HFF-Myc (cell line): ENCODE results near the gene MAN2A1.

Experiments
- DNase-seq: peaks from one replicate; pipeline ENCODE4 v3.0.0-alpha.2; 2011; ENCODE audit warnings: low read depth; ENCODE audit errors: extremely low read depth
- H3K4me3 ChIP-seq: replicated peaks from 2 replicates; pipeline ENCODE4 v1.5.1; 2011; ENCODE audit warnings: low read depth, mild to moderate bottlenecking, control low read depth, low read length
- TF ChIP-seq, protein P1 (sequence below): IDR thresholded peaks from 2 replicates; pipeline ENCODE4 v1.5.1; 2012; ENCODE audit warnings: mild to moderate bottlenecking, low read depth, low read length, control low read depth; ENCODE audit errors: missing control alignments

MAN2A1 gene

DNA sequence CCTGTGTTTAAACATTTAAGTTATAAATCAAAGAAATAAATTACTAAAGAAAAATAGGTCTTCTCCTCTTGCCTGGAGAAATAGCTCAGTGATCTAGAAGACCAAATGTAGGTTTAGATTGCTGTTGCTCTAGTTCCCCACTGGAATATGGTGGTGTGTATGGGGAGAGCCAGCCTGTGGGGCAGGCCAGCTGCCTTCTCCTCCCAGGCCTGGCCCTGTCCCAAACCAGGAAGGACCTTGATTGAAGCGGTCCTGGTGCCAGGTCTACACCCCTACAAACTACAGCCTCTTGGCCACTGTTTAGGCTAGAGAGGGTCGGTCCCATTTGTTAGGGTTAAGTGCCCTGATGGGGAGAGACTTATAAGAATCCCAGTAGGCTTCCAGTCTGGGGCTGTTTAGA, 35.4 kb downstream of the MAN2A1 start:
- H3K4me3 ChIP-seq: no peak overlapping the region
- TF ChIP-seq, protein P1, sequence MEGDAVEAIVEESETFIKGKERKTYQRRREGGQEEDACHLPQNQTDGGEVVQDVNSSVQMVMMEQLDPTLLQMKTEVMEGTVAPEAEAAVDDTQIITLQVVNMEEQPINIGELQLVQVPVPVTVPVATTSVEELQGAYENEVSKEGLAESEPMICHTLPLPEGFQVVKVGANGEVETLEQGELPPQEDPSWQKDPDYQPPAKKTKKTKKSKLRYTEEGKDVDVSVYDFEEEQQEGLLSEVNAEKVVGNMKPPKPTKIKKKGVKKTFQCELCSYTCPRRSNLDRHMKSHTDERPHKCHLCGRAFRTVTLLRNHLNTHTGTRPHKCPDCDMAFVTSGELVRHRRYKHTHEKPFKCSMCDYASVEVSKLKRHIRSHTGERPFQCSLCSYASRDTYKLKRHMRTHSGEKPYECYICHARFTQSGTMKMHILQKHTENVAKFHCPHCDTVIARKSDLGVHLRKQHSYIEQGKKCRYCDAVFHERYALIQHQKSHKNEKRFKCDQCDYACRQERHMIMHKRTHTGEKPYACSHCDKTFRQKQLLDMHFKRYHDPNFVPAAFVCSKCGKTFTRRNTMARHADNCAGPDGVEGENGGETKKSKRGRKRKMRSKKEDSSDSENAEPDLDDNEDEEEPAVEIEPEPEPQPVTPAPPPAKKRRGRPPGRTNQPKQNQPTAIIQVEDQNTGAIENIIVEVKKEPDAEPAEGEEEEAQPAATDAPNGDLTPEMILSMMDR: no peak
- DNase-seq: no peak

DNA sequence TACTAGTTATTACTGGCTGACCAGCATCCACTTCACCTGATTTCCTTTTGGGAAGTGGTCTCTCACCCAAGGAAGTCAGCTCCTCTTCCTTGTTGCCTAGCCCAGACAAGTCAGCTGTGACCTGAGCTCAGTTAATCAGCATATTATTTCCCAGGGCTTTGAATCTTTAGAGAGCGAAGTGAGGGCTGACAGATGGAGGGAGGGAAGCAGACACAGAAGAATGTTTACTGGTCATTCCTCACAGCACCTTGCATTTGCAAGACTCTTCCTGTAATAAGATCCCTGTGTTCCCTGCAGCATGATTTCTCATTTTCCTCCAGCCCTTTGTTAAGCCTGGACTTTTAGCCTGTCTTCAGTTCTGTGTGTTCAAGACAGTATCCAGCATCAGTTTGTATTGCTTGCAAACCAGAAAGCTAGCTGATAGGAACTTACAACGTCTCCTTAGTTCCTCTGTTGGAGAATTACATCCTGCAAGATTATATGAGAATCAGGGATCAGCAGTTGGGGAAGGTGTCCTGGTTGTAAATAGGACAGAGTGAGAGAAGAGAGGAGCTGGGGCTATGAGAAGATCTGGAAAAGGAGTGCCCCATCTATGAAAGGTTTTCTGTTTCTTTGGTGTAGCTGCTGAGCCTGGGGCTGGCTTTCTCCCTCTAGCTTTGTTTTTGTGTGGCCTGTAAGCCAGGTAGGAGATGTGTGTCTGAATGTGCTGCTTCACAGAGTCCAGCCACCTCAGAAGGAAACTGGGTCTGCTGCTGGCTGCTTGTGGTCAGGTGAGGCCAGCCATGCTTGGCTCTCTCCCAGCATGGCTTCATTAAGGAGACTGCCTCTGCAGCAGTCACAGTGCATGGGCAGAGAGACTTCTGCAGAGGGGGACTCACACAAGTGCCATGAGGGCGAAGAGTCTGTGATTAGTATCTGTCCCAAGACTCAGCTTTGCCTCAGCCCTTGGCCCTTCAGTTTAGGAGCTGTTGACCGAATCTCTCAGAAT, 50.3 kb downstream of the MAN2A1 start:
- TF ChIP-seq, protein P1: no peak
- peak; percentile 43 for DNase-seq
- H3K4me3 ChIP-seq: no peak overlapping the region

DNA sequence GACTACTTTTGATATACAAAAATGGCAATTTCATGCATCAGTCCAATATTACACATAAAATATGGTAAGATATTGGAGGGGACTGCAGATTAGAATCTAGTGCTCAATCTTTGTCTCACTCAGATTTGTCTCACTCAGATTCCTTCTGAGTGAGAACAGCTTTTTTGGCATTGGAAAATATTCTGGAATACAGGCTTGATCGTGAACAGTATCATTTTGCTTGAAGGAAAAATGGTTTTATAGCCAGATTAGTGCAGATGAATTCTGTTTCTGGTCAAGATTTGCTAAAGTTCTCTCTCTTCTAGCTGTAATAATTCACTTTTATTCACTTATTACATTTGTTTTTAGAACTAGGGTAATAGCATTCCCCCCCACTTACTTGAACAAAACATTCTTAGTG, 51.2 kb downstream of the MAN2A1 start:
- H3K4me3 ChIP-seq: no peak overlapping the region
- DNase-seq: no peak
- TF ChIP-seq, protein P1: no peak

DNA sequence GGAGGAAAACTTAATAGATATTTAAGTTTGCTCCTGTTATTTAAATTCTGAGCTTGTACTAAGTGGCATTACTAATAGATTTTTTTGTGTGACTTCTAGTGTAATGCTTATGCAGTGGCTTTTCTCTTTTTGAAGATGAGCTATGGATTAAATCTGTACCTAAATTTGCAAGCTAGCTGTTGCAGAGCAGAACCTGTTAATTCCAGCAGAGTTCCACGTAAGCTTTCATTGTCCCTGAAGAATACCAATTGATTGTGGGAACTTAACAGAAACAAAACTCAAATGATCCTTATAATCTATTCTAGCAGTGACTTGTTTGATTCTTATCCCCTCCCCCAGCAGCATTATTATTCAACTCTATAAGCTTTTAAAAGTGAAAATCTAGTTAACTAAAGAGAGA, 51.7 kb downstream of the MAN2A1 start:
- TF ChIP-seq, protein P1: no peak
- DNase-seq: no peak
- no peak overlapping the region for H3K4me3 ChIP-seq

DNA sequence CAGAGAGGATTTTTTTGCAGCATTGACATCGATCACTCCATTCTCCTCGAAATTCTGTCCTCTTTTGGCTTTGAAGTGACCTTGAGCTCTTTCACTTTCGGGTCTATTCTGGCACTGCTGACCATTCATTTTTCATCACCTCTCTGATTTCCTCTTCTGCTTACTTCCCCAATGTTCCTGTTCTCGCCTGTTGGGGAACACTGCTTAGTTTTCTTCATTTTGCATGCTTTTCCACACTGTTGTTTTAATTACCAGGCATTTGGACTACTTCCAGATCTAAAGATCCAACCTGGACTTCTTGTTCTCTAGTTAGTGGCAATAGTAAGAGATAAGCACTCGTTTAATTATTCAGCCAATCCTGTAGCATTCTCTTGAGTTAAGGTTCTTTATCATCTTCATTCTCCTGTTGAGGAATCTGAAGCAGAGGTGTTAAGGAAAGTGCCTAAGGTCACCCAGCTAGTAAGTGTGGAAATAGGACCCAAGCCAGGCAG, 53.4 kb downstream of the MAN2A1 start:
- TF ChIP-seq, protein P1: no peak
- no peak for DNase-seq
- H3K4me3 ChIP-seq: no peak overlapping the region

DNA sequence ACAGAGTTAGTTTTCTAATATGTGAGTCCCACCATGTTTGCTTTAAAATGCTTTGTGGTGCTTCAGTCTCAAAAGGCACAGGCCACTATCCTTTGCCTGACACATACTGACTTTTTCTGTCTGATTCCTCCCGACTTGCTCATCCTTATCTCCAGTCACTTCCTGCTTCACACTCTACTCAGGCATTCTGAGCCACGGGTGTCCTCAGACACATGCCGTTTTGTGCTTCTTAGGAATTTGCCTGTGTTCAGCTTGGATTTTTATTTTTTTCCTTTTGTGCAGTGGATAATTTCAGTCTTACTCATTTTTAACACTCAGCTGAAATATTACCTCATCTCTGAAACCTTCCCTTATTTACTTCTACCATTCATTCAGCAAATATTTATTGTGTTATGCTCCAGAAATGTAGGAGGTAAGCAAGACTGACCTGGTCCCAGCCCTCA, 54.1 kb downstream of the MAN2A1 start:
- TF ChIP-seq, protein P1: no peak
- DNase-seq: peak; percentile 39
- no peak overlapping the region for H3K4me3 ChIP-seq
